Mesenchymal stem cell (in vitro differentiated cells and primary cell): ENCODE measurements around the gene CAMK2G.

Experiments used
- DNase-seq: peaks from one replicate; pipeline ENCODE4 v3.0.0-alpha.2; 2013
- H2AFZ ChIP-seq: one replicate; pipeline ENCODE4 v1.6.1; 2013; ENCODE audit warnings: low read depth, mild to moderate bottlenecking, control low read depth, inconsistent platforms, low read length, moderate library complexity
- H2AK5ac ChIP-seq: 2 replicates; pipeline ENCODE4 v1.6.1; 2013; ENCODE audit warnings: low read length, moderate library complexity, mild to moderate bottlenecking, inconsistent platforms; ENCODE audit not compliant: severe bottlenecking
- H2BK120ac ChIP-seq: one replicate; pipeline ENCODE4 v1.6.1; 2013; ENCODE audit warnings: low read depth, mild to moderate bottlenecking, inconsistent platforms, low read length, moderate library complexity
- H2BK12ac ChIP-seq, 2 experiments: one replicate each; pipeline ENCODE4 v1.6.1; 2013; ENCODE audit warnings: inconsistent platforms in 2 of 2, low read length in 2 of 2, mild to moderate bottlenecking in 2 of 2, moderate library complexity in 2 of 2, control low read depth in 1 of 2
- H2BK15ac ChIP-seq: one replicate; pipeline ENCODE4 v1.6.1; 2013; ENCODE audit warnings: mild to moderate bottlenecking, low read depth, inconsistent platforms; ENCODE audit not compliant: poor library complexity, severe bottlenecking
- H2BK5ac ChIP-seq: 2 replicates; pipeline ENCODE4 v1.6.1; 2013; ENCODE audit warnings: low read depth, mild to moderate bottlenecking, low read length, control low read depth, inconsistent platforms; ENCODE audit not compliant: poor library complexity, severe bottlenecking
- H3K14ac ChIP-seq, 2 experiments: one replicate each; pipeline ENCODE4 v1.6.1; 2013; ENCODE audit warnings: inconsistent platforms in 2 of 2, low read length in 2 of 2, control low read depth in 1 of 2, mild to moderate bottlenecking in 1 of 2, moderate library complexity in 1 of 2
- H3K18ac ChIP-seq, 2 experiments: one replicate each; pipeline ENCODE4 v1.6.1; 2013; ENCODE audit warnings: inconsistent platforms in 2 of 2, low read length in 2 of 2, control low read depth in 1 of 2, low read depth in 1 of 2, mild to moderate bottlenecking in 1 of 2
- H3K23ac ChIP-seq, 2 experiments: one replicate each; pipeline ENCODE4 v1.6.1; 2013; ENCODE audit warnings: inconsistent platforms in 2 of 2, low read length in 2 of 2, mild to moderate bottlenecking in 2 of 2, moderate library complexity in 2 of 2, control low read depth in 1 of 2
- H3K27ac ChIP-seq: 2 replicates; pipeline ENCODE4 v1.5.1; 2013; ENCODE audit warnings: mild to moderate bottlenecking, moderate library complexity, low read length, control low read depth, inconsistent platforms; ENCODE audit not compliant: poor library complexity, severe bottlenecking
- H3K27me3 ChIP-seq, 2 experiments: 2 replicates each; pipeline versions ENCODE4 v1.6.1 to v1.7.0; 2013; ENCODE audit warnings: low read length in 2 of 2, mild to moderate bottlenecking in 2 of 2, moderate library complexity in 2 of 2, control low read depth in 1 of 2, inconsistent platforms in 1 of 2; ENCODE audit not compliant: control insufficient read depth in 1 of 2, insufficient read depth in 1 of 2
- H3K36me3 ChIP-seq, 2 experiments: 2 replicates each; pipeline versions ENCODE4 v1.6.1 to v1.7.0; 2013; ENCODE audit warnings: low read length in 2 of 2, control low read depth in 1 of 2, inconsistent platforms in 1 of 2, low read depth in 1 of 2, mild to moderate bottlenecking in 1 of 2; ENCODE audit not compliant: insufficient read depth in 2 of 2, control insufficient read depth in 1 of 2
- H3K4ac ChIP-seq, 2 experiments: one replicate each; pipeline ENCODE4 v1.6.1; 2013; ENCODE audit warnings: inconsistent platforms in 2 of 2, low read length in 2 of 2, mild to moderate bottlenecking in 2 of 2, moderate library complexity in 2 of 2, control low read depth in 1 of 2, low read depth in 1 of 2
- H3K4me1 ChIP-seq: 2 replicates; pipeline ENCODE4 v1.6.1; 2013; ENCODE audit warnings: low read depth, low read length, control low read depth; ENCODE audit not compliant: control insufficient read depth, insufficient read depth
- H3K4me2 ChIP-seq: 2 replicates; pipeline ENCODE4 v1.6.1; 2013; ENCODE audit warnings: low read length, mild to moderate bottlenecking, inconsistent platforms; ENCODE audit not compliant: poor library complexity, severe bottlenecking
- H3K4me3 ChIP-seq, 2 experiments: 2 replicates each; pipeline versions ENCODE4 v1.5.1 to v1.7.0; 2013; ENCODE audit warnings: low read length in 2 of 2, mild to moderate bottlenecking in 2 of 2, control low read depth in 1 of 2, low read depth in 1 of 2; ENCODE audit not compliant: insufficient read depth in 1 of 2
- H3K79me1 ChIP-seq: replicated peaks from 2 replicates; pipeline ENCODE4 v1.6.1; 2013; ENCODE audit warnings: mild to moderate bottlenecking, control low read depth, low read length, inconsistent platforms; ENCODE audit not compliant: poor library complexity, severe bottlenecking
- H3K9ac ChIP-seq: 2 replicates; pipeline ENCODE4 v1.7.0; 2013; ENCODE audit warnings: mild to moderate bottlenecking, low read length, moderate library complexity
- H3K9me3 ChIP-seq: 2 replicates; pipeline ENCODE4 v1.7.0; 2013; ENCODE audit warnings: mild to moderate bottlenecking, low read length; ENCODE audit not compliant: control insufficient read depth
- H4K8ac ChIP-seq: one replicate; pipeline ENCODE4 v1.6.1; 2013; ENCODE audit warnings: inconsistent platforms, mild to moderate bottlenecking, low read length, moderate library complexity
- H4K91ac ChIP-seq: one replicate; pipeline ENCODE4 v1.6.1; 2013; ENCODE audit warnings: mild to moderate bottlenecking, low read length, inconsistent platforms
- whole genome bisulfite sequencing: methylation state at CpG from one replicate; pipeline ENCODE4 v1.1.7; 2013; ENCODE audit warnings: mixed read lengths; 5-methylcytosine and 5-hydroxymethylcytosine counted together

Gene CAMK2G

DNA sequence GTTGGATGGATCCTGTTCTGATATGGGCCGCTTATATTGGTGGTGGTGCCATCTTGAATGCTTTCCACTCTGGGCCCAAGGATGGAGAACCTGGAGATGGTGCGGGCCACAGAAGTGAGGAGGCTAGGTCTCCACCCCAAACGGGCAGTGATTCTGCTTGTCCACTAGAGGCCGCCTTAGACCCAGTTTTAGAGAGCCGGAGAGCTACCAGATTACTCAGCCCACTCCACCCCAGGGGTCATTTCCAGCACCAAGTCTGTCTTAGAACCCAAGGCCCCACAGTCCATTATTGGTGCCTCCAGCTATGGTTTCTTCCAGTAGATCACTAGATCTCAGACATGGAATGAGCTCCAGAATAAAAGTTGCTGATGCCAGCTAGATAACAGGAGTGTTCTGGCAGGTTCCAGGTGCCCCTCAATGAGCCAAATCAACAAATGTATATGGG is 11.8 kb upstream of the CAMK2G start:
- Histone ChIP-seq H3K36me3 (no peaks in the 10 kb centered on the region), H4K8ac (peak overlapping the region; percentile 92), H3K27me3 (no peaks in the 10 kb centered on the region), H2BK12ac (peak overlapping the region; percentile 75 to 81), H2BK5ac (no peak overlapping the region), H3K14ac (no peak overlapping the region), H2BK120ac (peak overlapping the region; percentile 4), H3K27ac (peak overlapping the region; percentile 100), H3K4ac (peak overlapping the region; percentile 29 to 88), H3K79me1 (no peaks in the 10 kb centered on the region), H3K4me2 (no peak overlapping the region), H2AFZ (no peak overlapping the region), H3K9me3 (no peaks in the 10 kb centered on the region), H4K91ac (no peak overlapping the region), H2BK15ac (peak overlapping the region; percentile 15), H3K4me3 (no peak overlapping the region), H3K23ac (no peak overlapping the region), H3K4me1 (peaks cover 18% of the 10 kb centered on the region), H3K9ac (peak overlapping the region; percentile 86), H3K18ac (peak overlapping the region; percentile 63 to 77), H2AK5ac (peak overlapping the region; percentile 37)
- DNase-seq = peak; percentile 86
- 4% methylated on average over 5 of the region's 5 CpGs for WGBS

DNA sequence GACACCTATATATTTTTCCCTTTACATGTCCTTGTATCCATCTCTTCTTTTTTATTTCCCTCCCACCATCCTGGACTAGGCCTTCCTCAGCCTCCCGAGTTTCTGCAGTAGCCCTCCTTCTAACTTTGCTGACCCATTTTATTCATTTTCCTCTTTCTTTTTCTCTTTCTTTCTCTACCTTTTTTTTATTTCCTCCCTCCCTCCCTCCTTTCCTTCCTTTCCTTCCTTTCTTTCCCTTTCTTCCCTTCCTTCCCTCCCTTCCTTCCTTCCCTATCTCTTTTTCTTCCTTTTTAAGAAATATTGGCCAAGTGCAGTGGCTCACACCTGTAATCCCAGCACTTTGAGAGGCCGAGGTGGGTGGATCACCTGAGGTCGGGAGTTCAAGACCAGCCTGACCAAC is 9.7 kb upstream of the CAMK2G start:
- no peak overlapping the region for H2BK12ac ChIP-seq
- no peak overlapping the region for H3K9ac ChIP-seq
- no peak overlapping the region for H2BK120ac ChIP-seq
- no peak overlapping the region for H2BK15ac ChIP-seq
- H3K4me2 ChIP-seq = no peak overlapping the region
- peaks cover 19% of the 10 kb centered on the region for H3K4me1 ChIP-seq
- no peak overlapping the region for H2AK5ac ChIP-seq
- H3K36me3 ChIP-seq = no peaks in the 10 kb centered on the region
- no peak overlapping the region for H3K18ac ChIP-seq
- no peak overlapping the region for H3K23ac ChIP-seq
- no peak overlapping the region for H3K27ac ChIP-seq
- no peak overlapping the region for H2AFZ ChIP-seq
- no peak overlapping the region for H3K4ac ChIP-seq
- H4K91ac ChIP-seq = no peak overlapping the region
- H4K8ac ChIP-seq = no peak overlapping the region
- no peaks in the 10 kb centered on the region for H3K27me3 ChIP-seq
- H2BK5ac ChIP-seq = no peak overlapping the region
- H3K9me3 ChIP-seq = no peaks in the 10 kb centered on the region
- no peak overlapping the region for H3K4me3 ChIP-seq
- no peak overlapping the region for H3K14ac ChIP-seq
- no peak for DNase-seq
- H3K79me1 ChIP-seq = no peaks in the 10 kb centered on the region
- WGBS = 94% methylated on average over 3 of the region's 3 CpGs

GRCh38 chr10:73881221-73881919 is 7.0 kb upstream of the CAMK2G start:
- Histone ChIP-seq H3K4ac (peak overlapping the region; percentile 1 to 78), H2BK12ac (peak overlapping the region in 1 of 2 experiments; percentile 79), H4K8ac (no peak overlapping the region), H3K9ac (peak overlapping the region; percentile 44), H3K23ac (no peak overlapping the region), H3K27me3 (no peaks in the 10 kb centered on the region), H2BK120ac (no peak overlapping the region), H2AK5ac (no peak overlapping the region), H3K14ac (peak overlapping the region in 1 of 2 experiments; percentile 83), H3K4me1 (peaks cover 2% of the 10 kb centered on the region), H3K4me2 (no peak overlapping the region), H3K18ac (peak overlapping the region in 1 of 2 experiments; percentile 78), H2BK15ac (peak overlapping the region; percentile 66), H3K4me3 (no peak overlapping the region), H3K36me3 (no peaks in the 10 kb centered on the region), H3K27ac (no peak overlapping the region), H3K9me3 (no peaks in the 10 kb centered on the region), H3K79me1 (no peaks in the 10 kb centered on the region), H4K91ac (no peak overlapping the region), H2BK5ac (no peak overlapping the region), H2AFZ (no peak overlapping the region)
- DNase-seq = peak; percentile 89
- 50% methylated on average over 3 of the region's 3 CpGs for WGBS

GRCh38 chr10:73879296-73880173 is 5.2 kb upstream of the CAMK2G start:
- Histone ChIP-seq H3K4me3 (no peak overlapping the region), H3K9ac (peak overlapping the region; percentile 44), H3K4me2 (no peak overlapping the region), H3K4ac (no peak overlapping the region), H3K18ac (peak overlapping the region in 1 of 2 experiments; percentile 59), H2AFZ (peak overlapping the region; percentile 32), H4K8ac (no peak overlapping the region), H3K27ac (no peak overlapping the region), H2BK15ac (no peak overlapping the region), H2BK120ac (no peak overlapping the region), H3K23ac (no peak overlapping the region), H2AK5ac (no peak overlapping the region), H3K27me3 (no peaks in the 10 kb centered on the region), H3K14ac (no peak overlapping the region), H3K9me3 (no peaks in the 10 kb centered on the region), H2BK5ac (no peak overlapping the region), H3K4me1 (peaks cover 5% of the 10 kb centered on the region), H2BK12ac (peak overlapping the region in 1 of 2 experiments; percentile 21), H3K36me3 (no peaks in the 10 kb centered on the region), H4K91ac (no peak overlapping the region), H3K79me1 (no peaks in the 10 kb centered on the region)
- peak; percentile 83 for DNase-seq
- 28% methylated on average over 11 of the region's 14 CpGs for WGBS
